Measurements from ENCODE around the gene EHD2. TPM values are rescaled to one million over a fixed set of nuclear protein-coding genes. Genes with fewer than 3 reads are reported as not detected.

Gene EHD2
- total and polyA plus RNA-seq, 12 donors = 5.8 to 170 (median 102) TPM

DNA sequence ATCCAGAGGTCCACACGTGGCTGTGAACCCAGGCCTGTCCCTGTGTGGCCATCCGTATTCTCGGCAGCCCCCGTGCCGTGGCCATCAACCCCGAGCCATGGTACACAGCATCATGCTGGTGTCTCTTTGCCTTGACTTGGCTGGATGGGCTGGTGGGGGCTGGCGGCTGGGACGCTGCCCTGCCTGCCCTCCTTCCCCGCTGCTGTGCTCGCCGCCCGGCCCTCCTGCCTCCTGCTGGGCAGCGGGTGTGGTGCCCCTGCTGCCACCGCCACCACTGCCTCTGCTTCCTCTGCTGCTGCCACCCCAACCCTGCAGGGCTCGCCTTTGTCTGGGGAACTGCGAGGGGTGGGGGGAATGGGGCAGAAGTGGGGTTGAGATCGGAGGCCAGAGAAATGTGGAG lies 19.7 kb upstream of the EHD2 start:
- Histone ChIP-seq H3K4me3 (no peak overlapping the region), H3K4me1 (replicated peaks in 1 of 2) (peaks cover 4 to 6% of the 10 kb centered on the region in 2 donors), H3K36me3 (replicated peaks in 1 of 2) (peaks cover 0 to 7% of the 10 kb centered on the region in 2 donors), H3K27ac (no peak overlapping the region), H3K9me3 (replicated peaks in 1 of 3) (no peaks in the 10 kb centered on the region), H3K27me3 (no peaks in the 10 kb centered on the region)
- DNase-seq = no peak
- TF ChIP-seq, protein P1, sequence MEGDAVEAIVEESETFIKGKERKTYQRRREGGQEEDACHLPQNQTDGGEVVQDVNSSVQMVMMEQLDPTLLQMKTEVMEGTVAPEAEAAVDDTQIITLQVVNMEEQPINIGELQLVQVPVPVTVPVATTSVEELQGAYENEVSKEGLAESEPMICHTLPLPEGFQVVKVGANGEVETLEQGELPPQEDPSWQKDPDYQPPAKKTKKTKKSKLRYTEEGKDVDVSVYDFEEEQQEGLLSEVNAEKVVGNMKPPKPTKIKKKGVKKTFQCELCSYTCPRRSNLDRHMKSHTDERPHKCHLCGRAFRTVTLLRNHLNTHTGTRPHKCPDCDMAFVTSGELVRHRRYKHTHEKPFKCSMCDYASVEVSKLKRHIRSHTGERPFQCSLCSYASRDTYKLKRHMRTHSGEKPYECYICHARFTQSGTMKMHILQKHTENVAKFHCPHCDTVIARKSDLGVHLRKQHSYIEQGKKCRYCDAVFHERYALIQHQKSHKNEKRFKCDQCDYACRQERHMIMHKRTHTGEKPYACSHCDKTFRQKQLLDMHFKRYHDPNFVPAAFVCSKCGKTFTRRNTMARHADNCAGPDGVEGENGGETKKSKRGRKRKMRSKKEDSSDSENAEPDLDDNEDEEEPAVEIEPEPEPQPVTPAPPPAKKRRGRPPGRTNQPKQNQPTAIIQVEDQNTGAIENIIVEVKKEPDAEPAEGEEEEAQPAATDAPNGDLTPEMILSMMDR (IDR thresholded peaks at IDR 0.05) = no peak
- TF ChIP-seq POLR2A (IDR thresholded peaks at IDR 0.05) = no peak
- 88 to 100% (median 91%) methylated on average over 9 to 17 of the region's 17 CpGs for WGBS, 4 donors
- intact Hi-C loops (cut with DNase I) = loop anchor here (10.0 kb wide), 2 partner anchors 89 to 179 kb away; partner anchors contain the start of genes BICRA (in 1 of the 2) and NAPA (in 1 of the 2)

- Histone ChIP-seq H3K4me3 (no peak overlapping the region), H3K4me1 (replicated peaks in 1 of 2) (peaks cover 4 to 6% of the 10 kb centered on the region in 2 donors), H3K9me3 (replicated peaks in 1 of 3) (no peaks in the 10 kb centered on the region), H3K27ac (no peak overlapping the region), H3K27me3 (no peaks in the 10 kb centered on the region), H3K36me3 (replicated peaks in 1 of 2) (peaks cover 0 to 11% of the 10 kb centered on the region in 2 donors)
- TF ChIP-seq, protein P1 (IDR thresholded peaks at IDR 0.05) = no peak
- TF ChIP-seq POLR2A (IDR thresholded peaks at IDR 0.05) = no peak
- intact Hi-C loops (cut with DNase I) = loop anchor here (10.0 kb wide), 2 partner anchors 89 to 179 kb away; partner anchors contain the start of genes BICRA (in 1 of the 2) and NAPA (in 1 of the 2)
- WGBS, 4 donors = 83 to 91% (median 89%) methylated on average over 5 to 14 of the region's 14 CpGs
- no peak for DNase-seq
Observed at GRCh38 chr19:47693903-47694302, 19.3 kb upstream of the EHD2 start.

DNA sequence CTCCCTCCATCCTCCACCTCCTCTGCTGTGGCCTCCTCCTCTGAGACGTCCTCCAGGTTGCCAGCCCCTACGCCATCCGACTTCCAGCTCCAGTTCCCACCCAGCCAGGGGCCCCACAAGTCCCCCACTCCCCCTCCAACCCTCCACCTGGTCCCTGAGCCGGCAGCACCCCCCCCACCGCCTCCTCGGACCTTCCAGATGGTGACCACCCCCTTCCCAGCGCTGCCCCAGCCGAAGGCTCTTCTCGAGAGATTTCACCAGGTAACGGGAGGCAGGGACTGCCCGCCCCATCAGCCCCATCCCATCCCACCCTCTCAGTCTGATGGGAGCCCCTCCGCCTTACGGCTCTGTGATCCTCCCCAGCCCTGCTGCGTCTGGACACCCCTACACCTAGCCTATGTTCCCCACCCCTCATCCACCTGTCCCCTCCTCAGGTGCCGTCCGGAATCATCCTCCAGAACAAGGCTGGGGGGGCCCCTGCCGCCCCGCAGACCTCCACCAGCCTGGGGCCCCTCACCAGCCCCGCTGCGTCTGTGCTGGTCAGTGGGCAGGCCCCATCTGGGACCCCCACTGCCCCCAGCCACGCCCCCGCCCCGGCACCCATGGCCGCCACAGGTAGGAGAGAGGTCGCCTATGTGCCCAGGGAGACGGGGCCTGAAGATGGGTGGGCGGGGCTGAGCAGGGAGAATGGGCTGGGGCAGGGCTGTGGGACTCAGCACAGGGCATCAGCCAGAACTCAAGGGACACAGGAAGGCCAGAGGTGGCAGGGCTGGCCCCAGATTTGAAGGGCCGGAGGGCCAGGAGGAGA lies 18.6 kb upstream of the EHD2 start:
- WGBS, 4 donors = 88 to 91% (median 89%) methylated on average over 13 to 28 of the region's 28 CpGs
- no peak overlapping the region for H3K27ac ChIP-seq
- no peaks in the 10 kb centered on the region for H3K27me3 ChIP-seq
- DNase-seq = no peak
- peaks cover 4 to 6% of the 10 kb centered on the region in 2 donors for H3K4me1 ChIP-seq (replicated peaks in 1 of 2)
- TF ChIP-seq POLR2A (IDR thresholded peaks at IDR 0.05) = no peak
- TF ChIP-seq, protein P1 (IDR thresholded peaks at IDR 0.05) = no peak
- no peaks in the 10 kb centered on the region for H3K9me3 ChIP-seq (replicated peaks in 1 of 3)
- H3K36me3 ChIP-seq (replicated peaks in 1 of 2) = peaks cover 0 to 18% of the 10 kb centered on the region in 2 donors
- no peak overlapping the region for H3K4me3 ChIP-seq
- intact Hi-C loops (cut with DNase I) = loop anchor here (10.0 kb wide), 2 partner anchors 90 to 180 kb away; partner anchors contain the start of genes BICRA (in 1 of the 2) and NAPA (in 1 of the 2)

DNA sequence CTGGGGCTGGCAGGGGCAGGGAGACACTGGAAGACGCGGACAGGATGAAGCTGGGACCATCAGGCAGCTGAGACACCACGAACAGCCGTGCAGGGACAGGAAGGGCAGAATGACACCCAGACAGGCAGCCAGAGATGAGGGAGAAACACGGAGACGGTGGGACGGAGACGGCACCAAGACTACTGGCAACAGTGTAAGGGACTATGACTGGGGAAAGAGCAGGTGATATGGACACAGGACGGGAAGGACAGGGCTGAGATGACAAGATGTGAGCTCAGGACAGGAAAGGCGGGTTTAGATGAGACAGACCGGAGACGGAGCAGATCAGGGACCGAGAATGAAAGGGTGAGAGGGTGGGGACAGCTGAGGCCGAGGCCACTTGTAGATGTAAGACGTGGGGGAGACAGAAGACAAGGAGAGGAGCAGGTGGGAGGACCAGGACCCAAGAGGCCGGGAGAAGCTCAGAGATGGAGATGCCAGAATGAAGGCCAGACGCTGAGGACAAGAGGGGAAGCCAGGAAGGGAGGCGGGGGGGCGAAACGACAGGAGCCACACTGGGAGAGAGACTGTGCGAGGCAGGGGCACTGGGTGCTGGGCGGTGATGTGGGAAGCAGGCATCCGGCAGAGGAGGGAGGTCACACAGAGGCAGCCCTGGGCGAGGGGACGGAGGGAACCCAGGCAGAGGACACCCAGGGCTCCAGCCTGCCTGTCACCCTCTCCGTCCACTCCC lies 17.5 kb upstream of the EHD2 start:
- no peak for TF ChIP-seq POLR2A (IDR thresholded peaks at IDR 0.05)
- TF ChIP-seq, protein P1 (IDR thresholded peaks at IDR 0.05) = no peak
- DNase-seq = no peak
- Histone ChIP-seq H3K36me3 (replicated peaks in 1 of 2) (peaks cover 0 to 25% of the 10 kb centered on the region in 2 donors), H3K27me3 (no peaks in the 10 kb centered on the region), H3K27ac (no peak overlapping the region), H3K9me3 (replicated peaks in 1 of 3) (no peaks in the 10 kb centered on the region), H3K4me3 (no peak overlapping the region), H3K4me1 (replicated peaks in 1 of 2) (peaks cover 4 to 6% of the 10 kb centered on the region in 2 donors)
- intact Hi-C loops (cut with DNase I) = loop anchor here (10.0 kb wide), 2 partner anchors 91 to 181 kb away; partner anchors contain the start of genes BICRA (in 1 of the 2) and NAPA (in 1 of the 2)
- 86 to 89% (median 86%) methylated on average over 23 to 26 of the region's 26 CpGs for WGBS, 4 donors
